SK-N-SH (cell line): ENCODE results near the gene RAB19. TPM values are rescaled to one million over a fixed set of nuclear protein-coding genes. Genes with fewer than 3 reads are reported as not detected.

Source experiments
- CTCF ChIA-PET: fragments of 300-600, 350-600 bp; formaldehyde crosslinking; extraction: SDS; loops from one replicate; lab custom pipeline; 2021; lab: Yijun Ruan, JAX
- POLR2A ChIA-PET: fragments of 350-600 bp; sonication (Branson Sonifier 250); formaldehyde crosslinking; extraction: SDS; loops from one replicate; lab custom pipeline; 2020; ENCODE audit warnings: antibody characterized with exemption, inconsistent platforms; lab: Yijun Ruan, JAX
- DNase-seq: peaks from one replicate; pipeline ENCODE4 v3.0.0; 2012
- H2AFZ ChIP-seq: fragments of 200-600 bp; sonication (generic); 2 replicates; pipeline ENCODE4 v1.8.1; 2016; ENCODE audit warnings: antibody characterized with exemption, mild to moderate bottlenecking, low read depth
- H3F3A ChIP-seq: fragments of 200-600 bp; sonication (generic); replicated peaks from 2 replicates; pipeline ENCODE3; 2016; ENCODE audit warnings: antibody characterized with exemption, mild to moderate bottlenecking; ENCODE audit not compliant: insufficient read depth
- H3K27ac ChIP-seq, 2 experiments: fragments of 200-500 bp in 1 of 2; fragments of 200-600 bp in 1 of 2; sonication (Bioruptor generic) in 1 of 2; sonication (generic), shearing (Covaris generic) in 1 of 2; 2 replicates each; pipeline versions ENCODE4 v1.5.1 to v1.6.1; 2014 to 2016; ENCODE audit warnings: low read depth in 2 of 2, inconsistent platforms in 1 of 2, low read length in 1 of 2, mild to moderate bottlenecking in 1 of 2, mixed read lengths in 1 of 2
- H3K27me3 ChIP-seq: fragments of 200-600 bp; sonication (generic), shearing (Covaris generic); 2 replicates; pipeline ENCODE4 v1.6.1; 2016; ENCODE audit warnings: mixed run types; ENCODE audit not compliant: insufficient read depth
- H3K36me3 ChIP-seq, 2 experiments: fragments of 200-500 bp in 1 of 2; fragments of 200-600 bp in 1 of 2; sonication (Bioruptor generic) in 1 of 2; sonication (generic) in 1 of 2; replicated peaks in 1 of 2; 2 replicates each; pipeline versions ENCODE3 to v1.5.1; 2014 to 2016; ENCODE audit warnings: low read length in 1 of 2, mild to moderate bottlenecking in 1 of 2; ENCODE audit not compliant: insufficient read depth in 2 of 2, control insufficient read depth in 1 of 2
- H3K4me1 ChIP-seq, 2 experiments: fragments of 200-500 bp in 1 of 2; fragments of 200-600 bp in 1 of 2; sonication (Bioruptor generic) in 1 of 2; sonication (generic), shearing (Covaris generic) in 1 of 2; 2 replicates each; pipeline versions ENCODE4 v1.5.1 to v1.6.1; 2014 to 2016; ENCODE audit warnings: low read depth in 1 of 2, low read length in 1 of 2, mixed run types in 1 of 2; ENCODE audit not compliant: insufficient read depth in 2 of 2, control insufficient read depth in 1 of 2
- H3K4me2 ChIP-seq: fragments of 200-600 bp; sonication (generic), shearing (Covaris generic); 2 replicates; pipeline ENCODE4 v1.6.1; 2017; ENCODE audit warnings: mixed run types
- H3K4me3 ChIP-seq, 2 experiments: fragments of 200-500 bp in 1 of 2; fragments of 200-600 bp in 1 of 2; sonication (Bioruptor generic) in 1 of 2; sonication (generic), shearing (Covaris generic) in 1 of 2; 2 replicates each; pipeline versions ENCODE4 v1.5.1 to v1.8.1; 2014 to 2016; ENCODE audit warnings: low read depth in 2 of 2, inconsistent platforms in 1 of 2, low read length in 1 of 2, mild to moderate bottlenecking in 1 of 2, mixed read lengths in 1 of 2, moderate library complexity in 1 of 2
- H3K79me2 ChIP-seq: fragments of 200-600 bp; sonication (generic); 2 replicates; pipeline ENCODE4 v1.8.1; 2017; ENCODE audit warnings: mild to moderate bottlenecking; ENCODE audit not compliant: insufficient read depth
- H3K9ac ChIP-seq: fragments of 200-600 bp; sonication (generic); 2 replicates; pipeline ENCODE4 v1.6.1; 2017; ENCODE audit warnings: mixed run types
- H3K9me2 ChIP-seq: fragments of 200-600 bp; sonication (generic); 2 replicates; pipeline ENCODE4 v1.6.1; 2017; ENCODE audit warnings: mixed run types
- H3K9me3 ChIP-seq: fragments of 200-600 bp; sonication (generic); 2 replicates; pipeline ENCODE4 v1.6.1; 2017; ENCODE audit warnings: mixed run types, mild to moderate bottlenecking, moderate library complexity
- H4K20me1 ChIP-seq: fragments of 200-600 bp; sonication (generic); 2 replicates; pipeline ENCODE4 v1.6.1; 2017; ENCODE audit warnings: mild to moderate bottlenecking, mixed run types; ENCODE audit not compliant: insufficient read depth
- CHD2 ChIP-seq: fragments of 150-350 bp; IDR thresholded peaks from 2 replicates; pipeline ENCODE4 v1.6.1; 2018; ENCODE audit warnings: low read length; ENCODE audit not compliant: partially characterized antibody
- ELF1 ChIP-seq: IDR thresholded peaks from 2 replicates; pipeline ENCODE4 v1.4.0; 2012
- EZH2phosphoT487 ChIP-seq: fragments of 200-600 bp; sonication (generic); IDR thresholded peaks from 2 replicates; pipeline ENCODE4 v1.6.1; 2017; ENCODE audit warnings: low read depth, mixed run types, mild to moderate bottlenecking, antibody characterized with exemption, moderate library complexity, borderline replicate concordance
- FOSL2 ChIP-seq: IDR thresholded peaks from 2 replicates; pipeline ENCODE4 v1.4.0; 2012; ENCODE audit warnings: low read depth, mild to moderate bottlenecking, moderate library complexity, borderline replicate concordance
- FOXJ3 ChIP-seq: sonication (generic); formaldehyde crosslinking; IDR thresholded peaks from 2 replicates; pipeline ENCODE4 v1.5.1; 2020; ENCODE audit warnings: mild to moderate bottlenecking, missing genetic modification reagents
- GATA2 ChIP-seq: sonication (generic); formaldehyde crosslinking; IDR thresholded peaks from 2 replicates; pipeline ENCODE4 v1.5.0; 2020; ENCODE audit warnings: mild to moderate bottlenecking, missing genetic modification reagents
- JUND ChIP-seq: IDR thresholded peaks from 2 replicates; pipeline ENCODE4 v1.4.0; 2012
- MXI1 ChIP-seq: IDR thresholded peaks from 2 replicates; pipeline ENCODE4 v1.6.1; 2012; ENCODE audit warnings: mild to moderate bottlenecking, low read depth, low read length, improper control_type of control experiment
- NFIC ChIP-seq: IDR thresholded peaks from 2 replicates; pipeline ENCODE4 v1.4.0; 2012; ENCODE audit warnings: borderline replicate concordance
- NRF1 ChIP-seq: IDR thresholded peaks from 2 replicates; pipeline ENCODE4 v1.6.1; 2012; ENCODE audit warnings: low read depth, mild to moderate bottlenecking, low read length
- RAD21 ChIP-seq: IDR thresholded peaks from 2 replicates; pipeline ENCODE4 v1.6.1; 2012; ENCODE audit warnings: mild to moderate bottlenecking, low read length
- RFX5 ChIP-seq: IDR thresholded peaks from 2 replicates; pipeline ENCODE4 v1.6.1; 2012; ENCODE audit warnings: mild to moderate bottlenecking, improper control_type of control experiment, low read length
- TAF1 ChIP-seq: IDR thresholded peaks from 2 replicates; pipeline ENCODE4 v1.6.1; 2012; ENCODE audit warnings: low read depth, mild to moderate bottlenecking, low read length, moderate library complexity, borderline replicate concordance
- TCF12 ChIP-seq: IDR thresholded peaks from 2 replicates; pipeline ENCODE4 v1.4.0; 2012
- YY1 ChIP-seq: IDR thresholded peaks from 2 replicates; pipeline ENCODE4 v1.4.0; 2012; ENCODE audit warnings: low read depth, mild to moderate bottlenecking
- WGBS: methylation state at CpG from one replicate; pipeline ENCODE4 v1.1.6; 2017; ENCODE audit warnings: low lambda C conversion rate; 5-methylcytosine and 5-hydroxymethylcytosine counted together
- polyA plus RNA-seq, 3 experiments: library from polyadenylated mRNA; depleted of rRNA; stranded (reverse); fragments of >200 nt; gene quantifications; 2 replicates each; pipeline ENCODE4 v1.2.3, GENCODE V29; 2012
- TF ChIP-seq, protein P1 (sequence below): fragments of 150-350 bp; IDR thresholded peaks from 2 replicates; pipeline ENCODE4 v1.6.1; 2017; ENCODE audit warnings: antibody characterized with exemption, low read length, low read depth, borderline replicate concordance
- TF ChIP-seq, protein P2 (sequence below): fragments of 200-600 bp; sonication (generic); IDR thresholded peaks from 2 replicates; pipeline ENCODE4 v1.6.1; 2017; ENCODE audit warnings: antibody characterized with exemption, mild to moderate bottlenecking, moderate library complexity
- TF ChIP-seq, protein P3 (sequence below): IDR thresholded peaks from 2 replicates; pipeline ENCODE4 v1.4.0; 2012; ENCODE audit warnings: low read depth
- TF ChIP-seq, protein P4 (sequence below): fragments of 150-350 bp; IDR thresholded peaks from 2 replicates; pipeline ENCODE4 v1.6.1; 2016; ENCODE audit warnings: mild to moderate bottlenecking, low read depth, low read length

The RAB19 gene
- polyA plus RNA-seq, 1 of the 3 experiments (the other 2 are of a cell fraction), result not detected

DNA sequence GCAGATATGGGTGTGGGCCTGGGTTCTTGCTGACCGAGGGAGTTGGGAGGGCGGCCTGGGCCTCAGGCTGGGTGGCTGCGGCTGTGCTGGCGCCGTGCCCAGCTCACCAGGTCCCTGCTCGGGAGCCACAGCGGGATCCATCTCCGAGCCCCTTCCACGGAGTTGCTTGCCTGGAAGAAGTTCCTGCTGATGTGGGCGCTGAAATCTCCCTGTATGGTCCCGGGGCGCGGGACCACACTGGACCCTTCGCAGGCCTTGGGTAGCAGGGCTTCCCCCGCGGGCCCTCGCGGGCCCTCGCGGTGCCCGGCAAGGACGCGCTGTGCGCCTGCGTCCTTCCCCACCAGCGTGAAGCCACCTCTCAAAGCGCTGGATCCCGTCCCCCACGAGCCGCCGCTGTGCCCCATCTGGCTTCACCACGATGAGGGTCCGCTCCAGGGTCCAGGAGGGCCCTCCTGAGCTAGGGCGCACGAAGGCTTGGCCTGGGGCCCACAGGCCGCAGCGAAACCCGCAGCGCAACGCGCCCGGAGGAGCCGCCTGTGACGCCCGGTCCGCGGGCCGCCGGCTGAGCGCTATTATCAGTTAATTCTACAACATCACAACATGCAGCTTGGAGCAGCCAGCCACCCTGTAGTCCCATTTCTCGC lies 31.5 kb downstream of the RAB19 start:
- H4K20me1 ChIP-seq, result no peaks in the 10 kb centered on the region
- H2AFZ ChIP-seq, result no peak overlapping the region
- CTCF ChIA-PET, result no interaction called here

More for the DNA sequence above, 31.5 kb downstream of the RAB19 start:
- H3K4me3 ChIP-seq, result no peak overlapping the region
- H3K4me1 ChIP-seq, result no peaks in the 10 kb centered on the region
- DNase-seq, result peak; percentile 73
- H3K27ac ChIP-seq, result no peak overlapping the region
- H3K27me3 ChIP-seq, result no peaks in the 10 kb centered on the region
- WGBS, result 89% methylated on average over 42 of the region's 51 CpGs
- TF ChIP-seq, protein P1, sequence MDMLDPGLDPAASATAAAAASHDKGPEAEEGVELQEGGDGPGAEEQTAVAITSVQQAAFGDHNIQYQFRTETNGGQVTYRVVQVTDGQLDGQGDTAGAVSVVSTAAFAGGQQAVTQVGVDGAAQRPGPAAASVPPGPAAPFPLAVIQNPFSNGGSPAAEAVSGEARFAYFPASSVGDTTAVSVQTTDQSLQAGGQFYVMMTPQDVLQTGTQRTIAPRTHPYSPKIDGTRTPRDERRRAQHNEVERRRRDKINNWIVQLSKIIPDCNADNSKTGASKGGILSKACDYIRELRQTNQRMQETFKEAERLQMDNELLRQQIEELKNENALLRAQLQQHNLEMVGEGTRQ, result no peak
- TF ChIP-seq, protein P2, sequence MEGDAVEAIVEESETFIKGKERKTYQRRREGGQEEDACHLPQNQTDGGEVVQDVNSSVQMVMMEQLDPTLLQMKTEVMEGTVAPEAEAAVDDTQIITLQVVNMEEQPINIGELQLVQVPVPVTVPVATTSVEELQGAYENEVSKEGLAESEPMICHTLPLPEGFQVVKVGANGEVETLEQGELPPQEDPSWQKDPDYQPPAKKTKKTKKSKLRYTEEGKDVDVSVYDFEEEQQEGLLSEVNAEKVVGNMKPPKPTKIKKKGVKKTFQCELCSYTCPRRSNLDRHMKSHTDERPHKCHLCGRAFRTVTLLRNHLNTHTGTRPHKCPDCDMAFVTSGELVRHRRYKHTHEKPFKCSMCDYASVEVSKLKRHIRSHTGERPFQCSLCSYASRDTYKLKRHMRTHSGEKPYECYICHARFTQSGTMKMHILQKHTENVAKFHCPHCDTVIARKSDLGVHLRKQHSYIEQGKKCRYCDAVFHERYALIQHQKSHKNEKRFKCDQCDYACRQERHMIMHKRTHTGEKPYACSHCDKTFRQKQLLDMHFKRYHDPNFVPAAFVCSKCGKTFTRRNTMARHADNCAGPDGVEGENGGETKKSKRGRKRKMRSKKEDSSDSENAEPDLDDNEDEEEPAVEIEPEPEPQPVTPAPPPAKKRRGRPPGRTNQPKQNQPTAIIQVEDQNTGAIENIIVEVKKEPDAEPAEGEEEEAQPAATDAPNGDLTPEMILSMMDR, result no peak
- no peak for TF ChIP-seq CHD2
- no peak for TF ChIP-seq GATA2 (CRISPR knock-in tag)
- TF ChIP-seq TAF1, result no peak
- TF ChIP-seq RFX5, result no peak
- no peak for TF ChIP-seq EZH2phosphoT487
- TF ChIP-seq FOXJ3 (CRISPR knock-in tag), result no peak
- no peak for TF ChIP-seq NRF1
- TF ChIP-seq, protein P3, sequence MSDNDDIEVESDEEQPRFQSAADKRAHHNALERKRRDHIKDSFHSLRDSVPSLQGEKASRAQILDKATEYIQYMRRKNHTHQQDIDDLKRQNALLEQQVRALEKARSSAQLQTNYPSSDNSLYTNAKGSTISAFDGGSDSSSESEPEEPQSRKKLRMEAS, result no peak
- no peak for TF ChIP-seq FOSL2
- TF ChIP-seq MXI1, result no peak
- no peak for TF ChIP-seq TCF12
- no peak for TF ChIP-seq ELF1
- no peak for TF ChIP-seq JUND
- TF ChIP-seq RAD21, result no peak
- TF ChIP-seq, protein P4, sequence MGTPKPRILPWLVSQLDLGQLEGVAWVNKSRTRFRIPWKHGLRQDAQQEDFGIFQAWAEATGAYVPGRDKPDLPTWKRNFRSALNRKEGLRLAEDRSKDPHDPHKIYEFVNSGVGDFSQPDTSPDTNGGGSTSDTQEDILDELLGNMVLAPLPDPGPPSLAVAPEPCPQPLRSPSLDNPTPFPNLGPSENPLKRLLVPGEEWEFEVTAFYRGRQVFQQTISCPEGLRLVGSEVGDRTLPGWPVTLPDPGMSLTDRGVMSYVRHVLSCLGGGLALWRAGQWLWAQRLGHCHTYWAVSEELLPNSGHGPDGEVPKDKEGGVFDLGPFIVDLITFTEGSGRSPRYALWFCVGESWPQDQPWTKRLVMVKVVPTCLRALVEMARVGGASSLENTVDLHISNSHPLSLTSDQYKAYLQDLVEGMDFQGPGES, result no peak
- no peak for TF ChIP-seq YY1
- TF ChIP-seq NFIC, result no peak
- TF ChIP-seq, all 33 proteins: peak for 0
- Histone ChIP-seq H3K9me2 (no peaks in the 10 kb centered on the region), H3K36me3 (no peaks in the 10 kb centered on the region), H3K4me2 (no peak overlapping the region), H3F3A (no peaks in the 10 kb centered on the region), H3K9ac (no peak overlapping the region), H3K79me2 (no peaks in the 10 kb centered on the region), H3K9me3 (no peaks in the 10 kb centered on the region)
- POLR2A ChIA-PET, result no interaction called here
